Parathyroid adenoma (tissue), 2 donors: ENCODE measurements around the gene SHCBP1L.

ENCODE experiments used
- H2AFZ ChIP-seq: fragments of 300-600 bp; sonication (generic); one replicate; pipeline ENCODE4 v1.7.0; 2017; ENCODE audit warnings: antibody characterized with exemption, mild to moderate bottlenecking
- H3K27ac ChIP-seq: fragments of 300-600 bp; sonication (generic); one replicate; pipeline ENCODE4 v1.7.0; 2017
- H3K27me3 ChIP-seq: fragments of 300-600 bp; sonication (generic); one replicate; pipeline ENCODE4 v1.7.0; 2017; ENCODE audit warnings: low read length; ENCODE audit not compliant: control insufficient read depth, insufficient read depth
- H3K36me3 ChIP-seq: fragments of 300-600 bp; sonication (generic); one replicate; pipeline ENCODE4 v1.7.0; 2017; ENCODE audit warnings: low read length; ENCODE audit not compliant: control insufficient read depth, insufficient read depth
- H3K4me1 ChIP-seq: fragments of 300-600 bp; sonication (generic); one replicate; pipeline ENCODE4 v1.7.0; 2017; ENCODE audit warnings: control low read depth
- H3K4me2 ChIP-seq: fragments of 300-600 bp; sonication (generic); one replicate; pipeline ENCODE4 v1.7.0; 2017; ENCODE audit warnings: low read length
- H3K4me3 ChIP-seq: fragments of 300-600 bp; sonication (generic); one replicate; pipeline ENCODE4 v1.7.0; 2017; ENCODE audit warnings: low read depth, low read length
- H3K79me2 ChIP-seq: fragments of 300-600 bp; sonication (generic); one replicate; pipeline ENCODE4 v1.7.0; 2017; ENCODE audit warnings: control low read depth
- H3K9ac ChIP-seq: fragments of 300-600 bp; sonication (generic); one replicate; pipeline ENCODE4 v1.7.0; 2017; ENCODE audit warnings: mild to moderate bottlenecking
- H3K9me3 ChIP-seq: fragments of 300-600 bp; sonication (generic); one replicate; pipeline ENCODE4 v1.7.0; 2017; ENCODE audit warnings: low read length; ENCODE audit not compliant: control insufficient read depth
- CTCF ChIP-seq: fragments of 300-600 bp; sonication (generic); IDR thresholded peaks from one replicate; pipeline ENCODE4 v1.7.0; 2017; ENCODE audit warnings: antibody characterized with exemption, mild to moderate bottlenecking
- donor health status: primary hyperparathyroidism.

Gene SHCBP1L

GRCh38 chr1:182897696-182898095 lies 55.3 kb downstream of the SHCBP1L start:
- no peak overlapping the region for H3K4me3 ChIP-seq
- H3K79me2 ChIP-seq = no peaks in the 10 kb centered on the region
- H3K9me3 ChIP-seq = no peaks in the 10 kb centered on the region
- no peaks in the 10 kb centered on the region for H3K27me3 ChIP-seq
- no peak overlapping the region for H3K4me2 ChIP-seq
- H3K9ac ChIP-seq = no peak overlapping the region
- no peaks in the 10 kb centered on the region for H3K4me1 ChIP-seq
- TF ChIP-seq CTCF = no peak
- H2AFZ ChIP-seq = no peak overlapping the region
- H3K36me3 ChIP-seq = no peaks in the 10 kb centered on the region
- H3K27ac ChIP-seq = no peak overlapping the region

- no peak overlapping the region for H2AFZ ChIP-seq
- H3K36me3 ChIP-seq = no peaks in the 10 kb centered on the region
- H3K4me1 ChIP-seq = no peaks in the 10 kb centered on the region
- TF ChIP-seq CTCF = no peak
- H3K27ac ChIP-seq = no peak overlapping the region
- no peaks in the 10 kb centered on the region for H3K27me3 ChIP-seq
- no peak overlapping the region for H3K9ac ChIP-seq
- H3K9me3 ChIP-seq = no peaks in the 10 kb centered on the region
- no peak overlapping the region for H3K4me2 ChIP-seq
- H3K4me3 ChIP-seq = no peak overlapping the region
- no peaks in the 10 kb centered on the region for H3K79me2 ChIP-seq
Observed at GRCh38 chr1:182890927-182891610, 61.9 kb downstream of the SHCBP1L start.

GRCh38 chr1:182889997-182890396 lies 63.0 kb downstream of the SHCBP1L start:
- Histone ChIP-seq H3K79me2 (no peaks in the 10 kb centered on the region), H3K27me3 (no peaks in the 10 kb centered on the region), H3K4me1 (no peaks in the 10 kb centered on the region), H3K9me3 (no peaks in the 10 kb centered on the region), H3K9ac (no peak overlapping the region), H3K27ac (no peak overlapping the region), H3K4me2 (no peak overlapping the region), H3K36me3 (no peaks in the 10 kb centered on the region), H2AFZ (no peak overlapping the region), H3K4me3 (no peak overlapping the region)
- TF ChIP-seq CTCF = no peak

- Histone ChIP-seq H3K4me2 (no peak overlapping the region), H3K27me3 (no peaks in the 10 kb centered on the region), H3K79me2 (no peaks in the 10 kb centered on the region), H3K36me3 (no peaks in the 10 kb centered on the region), H3K9ac (no peak overlapping the region), H2AFZ (no peak overlapping the region), H3K27ac (no peak overlapping the region), H3K4me3 (no peak overlapping the region), H3K9me3 (no peaks in the 10 kb centered on the region), H3K4me1 (no peaks in the 10 kb centered on the region)
- no peak for TF ChIP-seq CTCF
Observed at GRCh38 chr1:182888736-182889531, 64.0 kb downstream of the SHCBP1L start.
